WTC11 (cell line): Measurements from ENCODE around the gene INPP4B. TPM values are rescaled to one million over a fixed set of nuclear protein-coding genes. Genes with fewer than 3 reads are reported as not detected.

Experiments used
- ATAC-seq: fragments of 200-7000 bp; cut with Tn5 transposase; 2 replicates; pipeline ENCODE4 v1.10.0; 2021; ENCODE audit warnings: mild to moderate bottlenecking, moderate library complexity
- CTCF ChIA-PET: fragments of 300-600 bp; sonication (Branson Sonifier 250); formaldehyde crosslinking; loops from one replicate; lab custom pipeline; 2021; ENCODE audit warnings: antibody characterized with exemption; lab: Charles Lee
- POLR2A ChIA-PET: fragments of 350-600 bp; sonication (Branson Sonifier 250); formaldehyde crosslinking; loops from one replicate; lab custom pipeline; 2021; ENCODE audit warnings: antibody characterized with exemption; lab: Charles Lee
- DNase-seq: peaks from one replicate; pipeline ENCODE4 v3.0.0; 2021; ENCODE audit warnings: low spot score
- H3K27ac Mint-ChIP-seq: 2 replicates; pipeline ENCODE4 v1.8.0; 2021; ENCODE audit warnings: mixed read lengths
- H3K27me3 Mint-ChIP-seq: 2 replicates; pipeline ENCODE4 v1.8.0; 2021; ENCODE audit warnings: low read depth, mild to moderate bottlenecking, moderate library complexity, mixed read lengths
- H3K36me3 Mint-ChIP-seq: 2 replicates; pipeline ENCODE4 v1.8.0; 2021; ENCODE audit warnings: mixed read lengths
- H3K4me1 Mint-ChIP-seq: 2 replicates; pipeline ENCODE4 v1.8.0; 2022; ENCODE audit warnings: mixed read lengths
- H3K4me3 Mint-ChIP-seq: 2 replicates; pipeline ENCODE4 v1.8.0; 2021; ENCODE audit warnings: mild to moderate bottlenecking, moderate library complexity, mixed read lengths
- H3K9me3 Mint-ChIP-seq: 2 replicates; pipeline ENCODE4 v1.8.0; 2021; ENCODE audit warnings: mixed read lengths
- ATF1 ChIP-seq: sonication (generic); formaldehyde crosslinking; IDR thresholded peaks from 2 replicates; pipeline ENCODE4 v1.8.1; 2023; ENCODE audit warnings: mild to moderate bottlenecking, moderate library complexity, missing genetic modification reagents
- CBFB ChIP-seq: sonication (generic); formaldehyde crosslinking; IDR thresholded peaks from 2 replicates; pipeline ENCODE4 v1.8.1; 2022; ENCODE audit warnings: mild to moderate bottlenecking, low read depth, missing genetic modification reagents
- CREM ChIP-seq: sonication (generic); formaldehyde crosslinking; IDR thresholded peaks from 2 replicates; pipeline ENCODE4 v1.8.1; 2022; ENCODE audit warnings: mild to moderate bottlenecking, missing genetic modification reagents, moderate library complexity
- ESRRA ChIP-seq: sonication (generic); formaldehyde crosslinking; IDR thresholded peaks from 2 replicates; pipeline ENCODE4 v1.8.1; 2022; ENCODE audit warnings: mild to moderate bottlenecking, missing genetic modification reagents, borderline replicate concordance
- GTF2I ChIP-seq: fragments of 250-450 bp; sonication (Bioruptor Pico); conservative IDR thresholded peaks from 2 replicates; pipeline ENCODE4 v1.4.0; 2021; ENCODE audit warnings: mild to moderate bottlenecking
- JAZF1 ChIP-seq: fragments of 250-450 bp; sonication (Bioruptor Pico); IDR thresholded peaks from 2 replicates; pipeline ENCODE4 v1.9.0; 2021; ENCODE audit warnings: moderate library complexity, mild to moderate bottlenecking, inconsistent platforms
- MXD4 ChIP-seq: fragments of 250-450 bp; sonication (Bioruptor Pico); IDR thresholded peaks from 2 replicates; pipeline ENCODE4 v1.8.0; 2021; ENCODE audit warnings: mild to moderate bottlenecking, moderate library complexity, borderline replicate concordance
- NFYB ChIP-seq: sonication (generic); formaldehyde crosslinking; conservative IDR thresholded peaks from 2 replicates; pipeline ENCODE4 v1.8.0; 2022; ENCODE audit warnings: low read depth, missing genetic modification reagents
- NR3C1 ChIP-seq: sonication (generic); formaldehyde crosslinking; conservative IDR thresholded peaks from 2 replicates; pipeline ENCODE4 v1.8.1; 2023; ENCODE audit warnings: low read depth, mild to moderate bottlenecking, missing genetic modification reagents
- PRRX2 ChIP-seq: fragments of 250-450 bp; sonication (Bioruptor Pico); IDR thresholded peaks from 2 replicates; pipeline ENCODE4 v1.8.0; 2021; ENCODE audit warnings: mild to moderate bottlenecking
- SMAD3 ChIP-seq: sonication (generic); formaldehyde crosslinking; IDR thresholded peaks from 2 replicates; pipeline ENCODE4 v1.8.0; 2022; ENCODE audit warnings: missing genetic modification reagents, mild to moderate bottlenecking, borderline replicate concordance
- SMAD4 ChIP-seq: sonication (generic); formaldehyde crosslinking; IDR thresholded peaks from 2 replicates; pipeline ENCODE4 v1.8.0; 2022; ENCODE audit warnings: mild to moderate bottlenecking, missing genetic modification reagents
- TCF7 ChIP-seq: sonication (generic); formaldehyde crosslinking; IDR thresholded peaks from 2 replicates; pipeline ENCODE4 v1.8.0; 2022; ENCODE audit warnings: mild to moderate bottlenecking, low read depth, missing genetic modification reagents, moderate library complexity
- TEAD4 ChIP-seq: sonication (generic); formaldehyde crosslinking; IDR thresholded peaks from 2 replicates; pipeline ENCODE4 v1.8.0; 2022; ENCODE audit warnings: mild to moderate bottlenecking, missing genetic modification reagents
- ZNF263 ChIP-seq: sonication (generic); formaldehyde crosslinking; IDR thresholded peaks from 2 replicates; pipeline ENCODE4 v1.8.1; 2022; ENCODE audit warnings: low read depth, mild to moderate bottlenecking, moderate library complexity, missing genetic modification reagents
- ZNF416 ChIP-seq: fragments of 250-450 bp; sonication (Bioruptor Pico); IDR thresholded peaks from 2 replicates; pipeline ENCODE4 v1.9.0; 2021; ENCODE audit warnings: mild to moderate bottlenecking, inconsistent platforms
- total RNA-seq: library from RNA; stranded (reverse); gene quantifications from 3 replicates; pipeline ENCODE4 v1.2.3, GENCODE V29; 2021
- TF ChIP-seq, protein P1 (sequence below): fragments of 200-600 bp; IDR thresholded peaks from 2 replicates; pipeline ENCODE4 v1.8.0; 2022; ENCODE audit warnings: antibody characterized with exemption
- TF ChIP-seq, protein P2 (sequence below): sonication (generic); formaldehyde crosslinking; IDR thresholded peaks from 2 replicates; pipeline ENCODE4 v1.8.0; 2023; ENCODE audit warnings: missing genetic modification reagents
- TF ChIP-seq, protein P3 (sequence below): sonication (generic); formaldehyde crosslinking; IDR thresholded peaks from 2 replicates; pipeline ENCODE4 v1.8.0; 2022; ENCODE audit warnings: mild to moderate bottlenecking, missing genetic modification reagents
- TF ChIP-seq, protein P4 (sequence below): sonication (generic); formaldehyde crosslinking; IDR thresholded peaks from 2 replicates; pipeline ENCODE4 v1.8.1; 2023; ENCODE audit warnings: mild to moderate bottlenecking, missing genetic modification reagents, moderate library complexity
- TF ChIP-seq, protein P5 (sequence below): fragments of 250-450 bp; sonication (Bioruptor Pico); IDR thresholded peaks from 2 replicates; pipeline ENCODE4 v2.1.2; 2022; ENCODE audit warnings: mild to moderate bottlenecking, moderate library complexity
- TF ChIP-seq, protein P6 (sequence below): fragments of 250-450 bp; sonication (Bioruptor Pico); conservative IDR thresholded peaks from 2 replicates; pipeline ENCODE4 v1.9.0; 2021; ENCODE audit warnings: mild to moderate bottlenecking
- TF ChIP-seq, protein P7 (sequence below): sonication (generic); formaldehyde crosslinking; IDR thresholded peaks from 2 replicates; pipeline ENCODE4 v1.8.1; 2022; ENCODE audit warnings: low read depth, missing genetic modification reagents, borderline replicate concordance

The INPP4B gene
- total RNA-seq, 1 experiment from 2014 or later, result 0.92 TPM

DNA sequence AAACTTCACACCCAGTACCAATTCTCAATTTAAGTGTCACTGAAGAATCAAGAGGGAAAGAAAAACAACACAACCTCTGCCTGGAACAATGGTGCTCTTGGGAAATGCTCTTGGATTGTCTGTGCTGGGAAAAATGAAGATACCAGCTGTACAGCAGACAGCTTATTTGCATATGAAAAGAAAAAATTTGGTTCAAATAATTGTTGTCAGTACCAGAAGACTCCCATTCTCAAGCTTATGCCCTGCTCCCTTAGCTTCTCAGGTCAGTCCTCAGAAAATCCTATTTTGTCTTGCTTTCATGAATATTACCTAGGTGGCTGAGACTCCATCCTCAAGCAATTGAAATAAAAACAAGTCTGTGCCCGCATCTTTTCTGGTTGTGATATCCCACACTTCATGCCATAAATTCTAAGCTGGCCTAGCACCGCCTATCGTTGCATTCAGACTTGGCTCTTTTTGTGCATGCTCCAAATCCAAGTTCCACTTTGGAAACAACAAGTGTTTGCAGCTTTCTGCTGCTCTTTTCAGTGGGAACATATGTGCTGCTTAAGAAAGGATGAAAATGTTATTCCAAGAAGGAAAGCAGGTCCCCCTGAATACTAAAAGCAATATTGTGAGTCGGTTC is 431.6 kb downstream of the INPP4B start (continued):
- TF ChIP-seq ZNF263 (CRISPR knock-in tag), result no peak
- TF ChIP-seq TCF7 (CRISPR knock-in tag), result no peak

DNA sequence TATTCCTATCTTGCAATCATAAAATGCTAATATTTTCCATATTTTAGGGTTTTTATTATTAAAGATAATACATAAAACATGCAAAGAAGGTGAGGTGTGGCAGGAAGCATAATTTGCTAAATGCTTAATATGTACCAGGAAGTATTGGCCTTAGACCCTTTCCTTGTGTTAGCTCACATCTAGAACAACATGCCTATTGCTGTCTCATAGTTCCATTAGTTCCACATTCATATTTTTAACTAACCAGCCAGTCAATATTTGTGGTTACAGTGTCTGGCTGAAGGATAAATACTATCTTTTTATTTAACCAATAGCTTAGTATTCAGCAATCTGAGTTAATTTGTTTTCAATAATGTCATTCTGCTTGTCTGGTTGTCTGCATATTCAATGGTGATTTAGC is 432.6 kb downstream of the INPP4B start:
- no peak overlapping the region for H3K27ac Mint-ChIP-seq
- ChIA-PET POLR2A (no interaction called here), CTCF (no interaction called here)
- no peak overlapping the region for H3K4me3 Mint-ChIP-seq
- peaks cover 6% of the 10 kb centered on the region for H3K9me3 Mint-ChIP-seq
- H3K27me3 Mint-ChIP-seq, result no peaks in the 10 kb centered on the region
- ATAC-seq (no peak), DNase-seq (no peak)
- H3K36me3 Mint-ChIP-seq, result no peaks in the 10 kb centered on the region
- TF ChIP-seq CBFB (CRISPR knock-in tag) (no peak), NR3C1 (CRISPR knock-in tag) (no peak), MXD4 (no peak), CREM (no peak), SMAD4 (CRISPR knock-in tag) (no peak), GTF2I (CRISPR knock-in tag) (no peak), ATF1 (CRISPR knock-in tag) (no peak), SMAD3 (CRISPR knock-in tag) (no peak)
- TF ChIP-seq, protein P1, sequence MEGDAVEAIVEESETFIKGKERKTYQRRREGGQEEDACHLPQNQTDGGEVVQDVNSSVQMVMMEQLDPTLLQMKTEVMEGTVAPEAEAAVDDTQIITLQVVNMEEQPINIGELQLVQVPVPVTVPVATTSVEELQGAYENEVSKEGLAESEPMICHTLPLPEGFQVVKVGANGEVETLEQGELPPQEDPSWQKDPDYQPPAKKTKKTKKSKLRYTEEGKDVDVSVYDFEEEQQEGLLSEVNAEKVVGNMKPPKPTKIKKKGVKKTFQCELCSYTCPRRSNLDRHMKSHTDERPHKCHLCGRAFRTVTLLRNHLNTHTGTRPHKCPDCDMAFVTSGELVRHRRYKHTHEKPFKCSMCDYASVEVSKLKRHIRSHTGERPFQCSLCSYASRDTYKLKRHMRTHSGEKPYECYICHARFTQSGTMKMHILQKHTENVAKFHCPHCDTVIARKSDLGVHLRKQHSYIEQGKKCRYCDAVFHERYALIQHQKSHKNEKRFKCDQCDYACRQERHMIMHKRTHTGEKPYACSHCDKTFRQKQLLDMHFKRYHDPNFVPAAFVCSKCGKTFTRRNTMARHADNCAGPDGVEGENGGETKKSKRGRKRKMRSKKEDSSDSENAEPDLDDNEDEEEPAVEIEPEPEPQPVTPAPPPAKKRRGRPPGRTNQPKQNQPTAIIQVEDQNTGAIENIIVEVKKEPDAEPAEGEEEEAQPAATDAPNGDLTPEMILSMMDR, result no peak
- TF ChIP-seq, protein P2, sequence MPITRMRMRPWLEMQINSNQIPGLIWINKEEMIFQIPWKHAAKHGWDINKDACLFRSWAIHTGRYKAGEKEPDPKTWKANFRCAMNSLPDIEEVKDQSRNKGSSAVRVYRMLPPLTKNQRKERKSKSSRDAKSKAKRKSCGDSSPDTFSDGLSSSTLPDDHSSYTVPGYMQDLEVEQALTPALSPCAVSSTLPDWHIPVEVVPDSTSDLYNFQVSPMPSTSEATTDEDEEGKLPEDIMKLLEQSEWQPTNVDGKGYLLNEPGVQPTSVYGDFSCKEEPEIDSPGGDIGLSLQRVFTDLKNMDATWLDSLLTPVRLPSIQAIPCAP (CRISPR knock-in tag), result no peak
- TF ChIP-seq, protein P3, sequence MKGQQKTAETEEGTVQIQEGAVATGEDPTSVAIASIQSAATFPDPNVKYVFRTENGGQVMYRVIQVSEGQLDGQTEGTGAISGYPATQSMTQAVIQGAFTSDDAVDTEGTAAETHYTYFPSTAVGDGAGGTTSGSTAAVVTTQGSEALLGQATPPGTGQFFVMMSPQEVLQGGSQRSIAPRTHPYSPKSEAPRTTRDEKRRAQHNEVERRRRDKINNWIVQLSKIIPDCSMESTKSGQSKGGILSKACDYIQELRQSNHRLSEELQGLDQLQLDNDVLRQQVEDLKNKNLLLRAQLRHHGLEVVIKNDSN (CRISPR knock-in tag), result no peak
- TF ChIP-seq, protein P4, sequence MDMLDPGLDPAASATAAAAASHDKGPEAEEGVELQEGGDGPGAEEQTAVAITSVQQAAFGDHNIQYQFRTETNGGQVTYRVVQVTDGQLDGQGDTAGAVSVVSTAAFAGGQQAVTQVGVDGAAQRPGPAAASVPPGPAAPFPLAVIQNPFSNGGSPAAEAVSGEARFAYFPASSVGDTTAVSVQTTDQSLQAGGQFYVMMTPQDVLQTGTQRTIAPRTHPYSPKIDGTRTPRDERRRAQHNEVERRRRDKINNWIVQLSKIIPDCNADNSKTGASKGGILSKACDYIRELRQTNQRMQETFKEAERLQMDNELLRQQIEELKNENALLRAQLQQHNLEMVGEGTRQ (CRISPR knock-in tag), result no peak
- peaks cover 24% of the 10 kb centered on the region for H3K4me1 Mint-ChIP-seq

DNA sequence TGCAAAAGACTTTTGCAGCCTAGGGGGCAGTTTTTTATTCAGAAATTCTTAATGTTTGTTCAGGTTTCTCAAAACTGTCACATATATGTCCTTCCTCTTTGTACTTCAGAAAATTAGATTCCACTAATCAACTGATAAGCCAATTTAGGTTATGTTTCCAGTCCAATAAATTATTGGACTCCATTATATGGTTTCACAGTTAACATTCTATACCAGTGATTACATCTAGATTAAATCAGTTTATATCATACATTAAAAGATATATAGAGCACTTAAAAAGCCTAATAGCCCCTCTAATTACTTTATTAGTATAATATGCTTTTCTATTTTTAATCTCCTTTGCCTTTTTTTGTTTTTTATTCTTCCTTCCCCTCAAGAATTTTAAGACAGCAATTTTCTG is 434.1 kb downstream of the INPP4B start:
- TF ChIP-seq PRRX2 (CRISPR knock-in tag) (no peak), NFYB (CRISPR knock-in tag) (no peak), JAZF1 (no peak), ZNF416 (CRISPR knock-in tag) (no peak), ESRRA (CRISPR knock-in tag) (no peak), TEAD4 (CRISPR knock-in tag) (no peak)
- TF ChIP-seq, protein P5, sequence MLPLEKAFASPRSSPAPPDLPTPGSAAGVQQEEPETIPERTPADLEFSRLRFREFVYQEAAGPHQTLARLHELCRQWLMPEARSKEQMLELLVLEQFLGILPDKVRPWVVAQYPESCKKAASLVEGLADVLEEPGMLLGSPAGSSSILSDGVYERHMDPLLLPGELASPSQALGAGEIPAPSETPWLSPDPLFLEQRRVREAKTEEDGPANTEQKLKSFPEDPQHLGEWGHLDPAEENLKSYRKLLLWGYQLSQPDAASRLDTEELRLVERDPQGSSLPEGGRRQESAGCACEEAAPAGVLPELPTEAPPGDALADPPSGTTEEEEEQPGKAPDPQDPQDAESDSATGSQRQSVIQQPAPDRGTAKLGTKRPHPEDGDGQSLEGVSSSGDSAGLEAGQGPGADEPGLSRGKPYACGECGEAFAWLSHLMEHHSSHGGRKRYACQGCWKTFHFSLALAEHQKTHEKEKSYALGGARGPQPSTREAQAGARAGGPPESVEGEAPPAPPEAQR, result no peak
- TF ChIP-seq, protein P6, sequence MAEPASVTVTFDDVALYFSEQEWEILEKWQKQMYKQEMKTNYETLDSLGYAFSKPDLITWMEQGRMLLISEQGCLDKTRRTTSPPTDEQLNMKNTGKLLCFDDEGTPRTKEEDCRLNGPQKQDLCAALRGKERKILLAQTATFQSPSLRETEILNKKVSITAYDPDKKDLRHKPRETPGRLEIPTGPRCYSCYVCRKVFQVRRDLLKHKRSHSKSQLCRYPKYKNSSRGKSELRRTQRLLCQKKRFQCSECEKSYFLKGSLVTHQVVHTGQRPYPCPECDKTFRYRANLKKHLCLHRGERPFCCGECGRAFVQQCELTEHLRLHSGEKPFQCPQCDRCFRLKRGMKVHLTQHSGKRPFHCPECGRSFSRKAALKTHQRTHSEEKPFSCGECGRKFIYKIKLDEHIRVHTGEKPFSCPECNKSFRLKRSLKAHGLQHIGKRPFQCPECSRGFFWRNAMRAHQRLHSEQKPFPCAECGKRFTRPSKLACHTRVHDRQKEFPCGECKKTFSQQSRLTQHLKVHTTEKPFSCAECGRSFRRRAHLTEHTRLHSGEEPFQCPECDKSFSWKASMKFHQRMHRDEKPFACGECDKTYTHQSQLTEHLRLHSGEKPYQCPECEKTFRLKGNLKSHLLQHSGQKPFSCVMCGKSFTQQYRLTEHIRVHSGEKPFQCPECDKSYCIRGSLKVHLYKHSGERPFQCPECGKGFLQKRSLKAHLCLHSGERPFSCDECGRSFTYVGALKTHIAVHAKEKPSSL (CRISPR knock-in tag), result no peak
- TF ChIP-seq, protein P7, sequence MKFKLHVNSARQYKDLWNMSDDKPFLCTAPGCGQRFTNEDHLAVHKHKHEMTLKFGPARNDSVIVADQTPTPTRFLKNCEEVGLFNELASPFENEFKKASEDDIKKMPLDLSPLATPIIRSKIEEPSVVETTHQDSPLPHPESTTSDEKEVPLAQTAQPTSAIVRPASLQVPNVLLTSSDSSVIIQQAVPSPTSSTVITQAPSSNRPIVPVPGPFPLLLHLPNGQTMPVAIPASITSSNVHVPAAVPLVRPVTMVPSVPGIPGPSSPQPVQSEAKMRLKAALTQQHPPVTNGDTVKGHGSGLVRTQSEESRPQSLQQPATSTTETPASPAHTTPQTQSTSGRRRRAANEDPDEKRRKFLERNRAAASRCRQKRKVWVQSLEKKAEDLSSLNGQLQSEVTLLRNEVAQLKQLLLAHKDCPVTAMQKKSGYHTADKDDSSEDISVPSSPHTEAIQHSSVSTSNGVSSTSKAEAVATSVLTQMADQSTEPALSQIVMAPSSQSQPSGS, result no peak
- Mint-ChIP-seq H3K4me1 (peaks cover 27% of the 10 kb centered on the region), H3K4me3 (no peak overlapping the region), H3K27ac (no peak overlapping the region), H3K9me3 (peaks cover 6% of the 10 kb centered on the region), H3K36me3 (no peaks in the 10 kb centered on the region), H3K27me3 (no peaks in the 10 kb centered on the region)
- ATAC-seq, result no peak
- DNase-seq, result no peak
- CTCF ChIA-PET, result no interaction called here
- POLR2A ChIA-PET, result no interaction called here
